Skin of body (tissue), 2 donors: ENCODE measurements around the gene UBASH3A. TPM values are rescaled to one million over a fixed set of nuclear protein-coding genes. Genes with fewer than 3 reads are reported as not detected.
"Not testable (repeated sequence)": the region's sequence is repeated elsewhere in the genome, so short reads cannot be mapped to it uniquely, and the experiment has no call there.

ENCODE experiments used
- DNase-seq: peaks from one replicate; lab custom pipeline; 2025; lab: John Stamatoyannopoulos, UW
- total RNA-seq: library from RNA; depleted of rRNA; stranded (reverse); fragments of >200 nt; gene quantifications from one replicate; pipeline ENCODE4 v1.2.3, GENCODE V29; 2014

Gene UBASH3A
- total RNA-seq, 1 donor from 2014 or later: 0.20 TPM

DNA sequence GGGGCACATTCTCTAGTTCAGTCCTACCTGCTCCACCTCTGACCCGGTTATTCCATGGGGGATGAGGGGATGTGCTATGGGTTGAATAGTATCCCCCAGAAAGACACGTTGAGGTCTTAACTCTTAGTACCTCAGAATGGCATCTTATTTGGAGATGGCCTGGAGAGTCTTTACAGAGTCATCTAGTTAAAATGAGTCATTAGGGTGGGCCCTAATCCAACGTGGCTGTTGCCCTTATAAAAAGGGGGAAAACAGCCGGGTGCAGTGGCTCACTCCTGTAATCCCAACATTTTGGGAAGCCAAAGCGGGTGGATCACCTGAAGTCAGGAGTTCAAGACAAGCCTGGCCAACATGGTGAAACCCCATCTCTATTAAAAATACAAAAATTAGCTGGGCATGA is 13.5 kb upstream of the UBASH3A start:
- DNase-seq: no peak

DNA sequence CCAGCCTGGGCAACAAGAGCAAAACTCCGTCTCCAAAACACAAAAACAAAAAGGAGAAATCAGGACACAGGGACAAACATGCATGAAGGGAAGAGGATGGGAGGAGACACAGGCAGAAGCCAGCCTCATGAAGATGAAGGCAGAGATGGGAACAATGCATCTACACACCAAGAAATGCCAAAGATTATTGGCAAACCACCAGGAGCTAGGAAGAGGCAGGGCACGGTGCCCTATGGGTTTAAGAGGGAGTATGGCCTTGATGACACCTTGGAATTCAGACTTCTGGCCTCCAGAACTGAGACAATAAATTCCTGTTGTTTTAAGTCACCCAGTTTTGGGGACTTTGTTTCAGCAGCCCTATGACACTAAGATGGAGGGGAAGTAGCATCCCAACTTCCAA is 13.0 kb upstream of the UBASH3A start:
- DNase-seq: no peak

DNA sequence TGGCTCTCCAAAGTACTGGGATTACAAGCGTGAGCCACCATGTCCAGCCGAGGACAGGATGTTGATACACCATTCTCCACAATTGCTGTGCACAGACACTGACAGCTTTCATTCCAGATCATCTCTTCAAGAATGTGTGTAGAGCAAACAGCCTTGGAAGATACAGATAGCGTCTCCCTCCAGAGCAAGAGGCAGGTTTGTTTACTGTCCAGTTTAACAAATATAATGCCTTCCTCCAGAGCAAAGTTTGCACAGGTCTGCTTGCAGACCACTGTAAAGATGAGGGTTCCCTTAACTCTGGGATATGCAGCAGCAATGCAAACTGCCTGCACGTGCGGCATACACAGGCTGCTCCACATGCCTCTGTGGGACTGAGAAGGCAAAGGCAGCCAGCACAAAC is 12.4 kb upstream of the UBASH3A start:
- no peak for DNase-seq

DNA sequence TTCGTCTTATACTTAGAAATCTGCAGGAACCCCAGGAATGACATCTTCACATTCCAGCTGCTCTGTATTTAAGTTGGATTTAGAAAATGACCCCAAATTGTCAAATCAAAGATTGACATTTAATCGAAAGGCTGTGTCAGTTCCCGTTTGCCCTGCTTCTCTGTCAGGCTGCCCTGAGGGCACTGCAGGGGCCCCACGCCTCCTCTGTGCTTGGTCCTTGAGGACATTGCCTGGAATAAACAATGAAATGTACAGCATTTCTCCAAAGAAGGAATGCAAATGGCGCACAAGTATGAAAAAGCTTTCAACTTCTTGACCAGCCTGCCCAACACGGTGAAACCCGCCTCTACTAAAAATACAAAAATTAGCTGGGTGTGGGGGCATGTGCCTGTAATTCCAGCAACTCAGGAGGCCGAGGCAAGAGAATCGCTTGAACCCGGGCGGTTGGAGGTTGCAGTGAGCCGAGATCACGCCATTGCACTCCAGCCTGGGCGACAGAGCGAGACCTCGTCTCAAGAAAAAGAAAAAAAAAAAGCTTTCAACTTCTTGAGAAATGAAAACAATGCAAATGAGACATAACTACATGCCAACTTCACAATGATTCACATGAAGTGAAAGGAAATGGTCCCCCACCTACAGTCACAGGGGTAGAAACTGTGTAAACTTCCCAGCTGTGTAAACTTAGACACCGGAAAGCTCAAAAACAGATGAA is 10.8 kb upstream of the UBASH3A start:
- no peak for DNase-seq

DNA sequence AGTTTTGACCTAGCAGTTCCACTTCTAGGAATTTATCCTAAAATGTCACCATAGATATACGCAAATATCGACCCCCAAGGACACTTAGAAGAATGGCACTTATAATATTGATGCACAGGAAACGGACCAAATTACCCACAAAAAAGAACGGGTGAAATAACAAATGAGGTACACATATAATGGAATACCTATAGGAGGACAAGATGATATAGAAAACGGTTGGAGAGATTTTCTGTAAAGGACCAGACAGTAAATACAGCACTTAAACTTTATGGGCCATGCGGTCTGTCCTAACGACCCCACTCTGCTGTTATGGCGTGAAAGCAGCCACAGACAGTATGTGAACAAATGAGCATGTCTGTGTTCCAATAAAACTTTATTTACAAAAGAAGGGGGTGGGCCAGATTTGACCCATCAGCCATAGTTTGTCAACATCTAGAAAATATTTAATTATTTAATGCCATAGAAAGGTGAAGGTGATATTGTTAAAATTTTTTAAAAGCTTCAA is 10.2 kb upstream of the UBASH3A start:
- DNase-seq: no peak

DNA sequence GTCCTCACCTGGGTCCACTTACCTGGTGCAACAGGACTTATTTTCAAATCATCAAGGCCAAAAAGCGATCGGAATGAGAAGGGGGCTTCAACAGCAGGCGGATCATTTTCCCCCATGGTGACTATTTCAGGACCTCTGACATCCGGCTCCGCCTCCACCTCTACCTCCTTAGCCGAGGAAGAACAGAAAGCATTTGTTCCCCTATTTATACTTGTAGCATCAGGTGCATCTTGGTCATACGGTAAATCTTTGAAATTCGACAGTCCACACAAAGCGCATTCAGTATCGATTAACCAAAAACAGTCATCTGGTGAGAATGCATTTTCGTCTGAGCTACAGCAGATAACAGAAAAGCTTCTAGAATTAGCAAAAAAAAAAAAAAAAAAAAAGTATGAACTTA is 8.4 kb upstream of the UBASH3A start:
- DNase-seq: no peak

DNA sequence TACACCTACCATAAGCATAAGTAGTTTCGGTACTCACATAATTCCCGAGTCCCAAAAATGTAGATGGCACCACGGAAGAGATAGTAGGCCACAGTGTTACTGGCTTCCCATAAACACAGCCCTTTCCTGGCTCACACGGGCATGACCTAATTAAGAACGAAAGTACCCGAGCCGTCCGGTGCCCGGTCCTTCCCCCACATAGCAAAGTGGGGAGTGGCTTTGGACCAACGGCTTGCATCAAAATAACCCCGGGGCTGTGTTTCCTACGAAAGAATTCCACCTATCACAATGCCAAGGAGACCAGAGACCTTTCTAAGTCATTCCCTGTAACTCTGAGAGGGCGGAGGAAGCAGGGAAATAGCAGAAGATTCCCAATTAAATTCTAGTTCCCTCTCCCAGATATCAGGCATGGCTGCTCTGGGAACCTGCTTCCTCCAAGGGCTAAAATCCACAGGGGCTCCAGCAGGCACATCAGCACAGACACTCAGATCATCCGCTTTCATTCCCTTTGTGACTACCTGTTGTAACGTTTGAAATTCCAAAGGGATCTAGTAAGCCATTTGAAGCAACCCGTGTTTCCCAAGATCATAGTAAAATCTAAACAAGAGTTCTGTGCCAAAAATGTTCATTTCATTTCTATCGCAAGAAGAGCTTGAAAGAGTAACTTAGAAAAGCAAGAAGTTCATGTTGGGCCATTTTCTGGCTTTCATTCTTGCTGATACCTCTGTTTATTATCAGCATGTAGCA is 7.6 kb upstream of the UBASH3A start, which contains the start of gene TMPRSS3:
Gene TMPRSS3, minus strand, starts transcription at position 148 of the 747 bp plus-strand sequence. CDS start 635 bp downstream, outside the sequence.
- DNase-seq: no peak

DNA sequence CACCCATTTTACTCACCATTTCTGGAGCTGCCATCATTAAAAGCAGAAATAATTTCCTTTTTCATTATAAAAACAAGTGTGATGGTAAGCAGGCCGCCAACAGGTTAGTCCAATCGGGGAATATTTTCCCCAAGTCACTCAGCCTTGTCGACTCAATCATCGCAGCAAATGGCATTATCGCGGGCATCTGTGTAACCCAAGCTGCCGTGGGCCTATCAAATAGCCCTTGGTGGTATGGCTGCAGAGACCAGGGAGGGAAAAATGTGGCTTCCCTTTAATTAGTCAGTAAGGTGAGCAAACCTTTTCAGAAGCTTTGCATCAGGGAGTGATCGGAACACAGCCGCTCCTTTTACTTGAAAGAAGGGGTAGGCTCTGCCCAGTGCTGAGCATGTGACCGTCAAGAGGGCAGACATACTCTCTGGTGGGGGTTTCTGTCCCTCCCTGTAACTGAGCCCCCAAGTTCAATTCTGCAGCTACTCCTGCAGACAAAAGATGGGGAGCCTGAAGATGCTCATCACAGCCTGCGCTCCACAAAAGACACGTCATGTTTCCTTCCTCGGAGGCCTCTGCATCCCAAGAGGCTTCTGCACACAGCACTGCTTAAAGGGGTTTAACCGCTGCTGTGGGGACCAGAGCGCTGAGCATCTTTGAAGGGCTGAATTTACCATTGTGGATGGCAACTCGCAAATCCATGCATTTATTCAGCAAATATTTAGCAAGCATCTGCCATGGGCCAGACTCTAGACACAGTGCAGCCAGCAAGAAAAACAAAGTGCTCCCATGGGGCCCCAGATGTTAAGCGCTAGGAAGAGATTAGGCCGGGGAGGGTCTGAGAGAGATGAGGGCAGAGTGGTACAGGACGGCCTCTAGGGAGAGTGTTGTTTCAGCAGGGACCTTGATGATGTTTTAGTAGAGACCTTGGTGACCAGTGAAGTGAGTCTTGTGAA is 6.6 kb upstream of the UBASH3A start:
- no peak for DNase-seq

DNA sequence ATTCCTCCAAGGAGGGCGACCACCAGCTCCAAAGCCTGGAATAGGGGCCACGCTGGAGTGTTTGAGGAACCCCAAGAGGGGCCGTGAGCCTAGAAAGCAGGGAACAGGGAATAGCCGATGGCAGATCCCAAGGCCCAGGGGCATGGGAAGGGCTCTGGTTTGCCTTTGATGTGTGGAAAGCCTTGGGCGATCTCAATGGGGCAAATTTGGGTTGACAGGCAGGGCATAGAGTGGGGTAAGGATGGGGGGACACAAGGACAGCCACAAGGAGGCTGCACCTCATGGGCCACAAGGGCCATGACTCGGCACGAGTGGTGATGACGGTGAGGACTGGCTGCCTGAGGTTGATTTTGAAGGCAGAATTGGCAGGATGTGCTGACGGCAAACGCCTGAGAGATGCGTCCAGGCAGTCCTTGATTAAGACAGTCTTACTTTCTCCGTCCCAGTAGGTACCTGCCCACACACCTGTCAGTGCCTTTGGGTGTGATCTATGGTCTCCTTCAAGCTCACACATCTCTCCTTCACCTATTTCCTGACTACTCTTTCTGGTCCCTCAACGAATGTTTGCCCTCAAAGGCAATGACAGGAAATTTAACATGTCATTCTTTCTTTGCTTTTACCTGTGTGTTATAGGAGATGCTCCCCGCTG is 5.8 kb upstream of the UBASH3A start:
- DNase-seq: no peak

DNA sequence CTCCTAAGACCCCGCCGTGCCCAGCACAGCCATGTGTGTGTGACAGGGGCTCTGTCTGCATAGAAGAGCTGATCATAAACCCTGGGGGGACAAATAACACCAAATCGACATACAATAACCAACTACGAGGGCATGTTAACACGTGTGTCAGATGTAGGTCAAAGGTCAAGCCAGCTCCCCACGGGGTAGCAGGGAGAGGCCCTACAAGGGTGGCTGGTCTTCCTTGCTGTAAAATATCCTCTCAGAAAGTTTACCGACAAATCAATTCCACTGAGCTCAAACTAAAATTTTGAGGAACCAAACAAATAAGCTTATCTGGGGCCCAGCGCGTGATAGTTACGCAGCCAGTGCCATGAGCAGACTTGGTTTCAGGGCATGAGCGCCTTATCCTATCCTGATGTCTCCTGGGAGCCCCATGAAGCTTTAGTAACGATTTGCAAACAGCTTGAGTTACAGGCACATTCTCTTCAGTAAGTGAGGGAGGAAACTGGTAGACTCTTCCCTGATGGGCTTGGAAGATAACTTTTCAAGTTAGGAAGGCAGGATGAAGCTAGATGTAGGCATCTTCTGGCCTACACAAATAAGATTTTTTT is 5.2 kb upstream of the UBASH3A start:
- no peak for DNase-seq

DNA sequence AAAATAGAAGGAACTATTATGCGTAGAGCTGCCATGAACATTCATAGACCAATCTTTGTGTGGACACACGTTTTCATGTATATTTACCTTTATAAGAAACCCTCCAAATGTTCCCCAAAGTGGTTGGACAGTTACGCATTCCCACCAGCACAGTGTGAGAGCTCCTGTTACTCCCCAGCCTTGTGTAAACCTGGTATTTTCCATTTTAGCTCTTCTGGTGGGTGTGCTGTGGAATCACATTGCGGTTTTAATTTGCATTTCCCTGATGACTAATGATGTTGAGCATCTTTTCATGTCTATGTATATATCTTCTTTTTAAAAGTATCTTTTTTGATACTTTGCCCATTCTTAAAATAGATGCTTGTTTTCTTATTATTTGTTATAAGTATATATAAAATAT is 3.2 kb upstream of the UBASH3A start:
- no peak for DNase-seq

DNA sequence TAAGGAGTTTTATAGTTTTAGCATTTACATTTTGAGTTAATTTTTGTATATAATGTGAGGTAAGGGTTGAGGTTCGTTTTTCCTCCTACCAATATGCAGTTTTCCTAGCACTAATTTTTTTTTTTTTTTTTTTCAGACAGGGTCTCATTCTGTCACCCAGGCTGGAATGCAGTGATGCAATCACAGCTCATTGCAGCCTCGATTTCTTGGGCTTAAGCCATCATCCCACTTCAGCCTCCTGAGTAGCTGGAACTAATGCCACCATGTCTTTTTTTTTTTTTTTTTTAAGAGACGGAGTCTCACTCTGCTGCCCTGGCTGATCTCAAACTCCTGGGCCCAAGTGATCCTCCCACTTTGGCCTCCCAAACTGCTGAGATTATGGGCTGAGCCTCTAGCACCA is 2.5 kb upstream of the UBASH3A start:
- no peak for DNase-seq

DNA sequence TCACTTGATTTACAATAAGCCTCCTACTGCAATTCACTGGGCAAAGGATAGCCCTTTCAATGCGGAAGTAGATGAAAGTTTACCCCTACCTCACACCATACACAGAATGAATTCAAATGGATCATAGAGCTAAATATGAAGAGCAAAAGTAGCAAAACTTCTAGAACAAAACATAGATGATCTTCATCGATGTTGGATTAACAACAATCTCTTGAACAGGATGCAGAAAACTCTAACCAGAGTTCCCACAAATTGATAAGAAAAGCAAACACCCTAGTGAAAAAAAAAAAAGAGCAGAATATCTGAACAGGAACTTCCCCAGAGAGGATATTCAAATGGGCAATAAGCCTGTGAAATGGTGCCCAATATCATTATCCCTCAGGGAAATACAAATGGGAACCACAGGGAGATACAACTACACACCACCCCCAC is 1.9 kb upstream of the UBASH3A start:
- no peak for DNase-seq

DNA sequence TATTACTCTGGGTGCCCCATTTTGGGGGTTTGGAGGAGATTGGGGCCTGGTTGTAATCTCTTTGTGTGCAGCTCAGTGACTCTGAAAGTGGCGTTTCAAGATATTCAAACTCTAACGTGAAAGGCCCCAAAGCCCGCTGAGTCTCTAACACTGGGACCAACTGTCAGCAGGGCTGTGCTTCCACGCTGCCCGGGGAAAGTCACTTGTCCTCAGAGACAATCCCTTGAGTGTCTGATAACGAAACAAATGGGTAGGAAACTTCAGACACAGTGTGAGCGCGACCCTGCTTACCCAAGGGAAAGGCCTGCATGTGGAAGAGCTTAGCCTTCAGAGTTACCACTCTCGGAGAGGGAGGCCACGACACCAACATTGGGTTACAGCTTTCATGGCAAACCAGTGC is 837 bp downstream of the UBASH3A start:
- DNase-seq: no peak

DNA sequence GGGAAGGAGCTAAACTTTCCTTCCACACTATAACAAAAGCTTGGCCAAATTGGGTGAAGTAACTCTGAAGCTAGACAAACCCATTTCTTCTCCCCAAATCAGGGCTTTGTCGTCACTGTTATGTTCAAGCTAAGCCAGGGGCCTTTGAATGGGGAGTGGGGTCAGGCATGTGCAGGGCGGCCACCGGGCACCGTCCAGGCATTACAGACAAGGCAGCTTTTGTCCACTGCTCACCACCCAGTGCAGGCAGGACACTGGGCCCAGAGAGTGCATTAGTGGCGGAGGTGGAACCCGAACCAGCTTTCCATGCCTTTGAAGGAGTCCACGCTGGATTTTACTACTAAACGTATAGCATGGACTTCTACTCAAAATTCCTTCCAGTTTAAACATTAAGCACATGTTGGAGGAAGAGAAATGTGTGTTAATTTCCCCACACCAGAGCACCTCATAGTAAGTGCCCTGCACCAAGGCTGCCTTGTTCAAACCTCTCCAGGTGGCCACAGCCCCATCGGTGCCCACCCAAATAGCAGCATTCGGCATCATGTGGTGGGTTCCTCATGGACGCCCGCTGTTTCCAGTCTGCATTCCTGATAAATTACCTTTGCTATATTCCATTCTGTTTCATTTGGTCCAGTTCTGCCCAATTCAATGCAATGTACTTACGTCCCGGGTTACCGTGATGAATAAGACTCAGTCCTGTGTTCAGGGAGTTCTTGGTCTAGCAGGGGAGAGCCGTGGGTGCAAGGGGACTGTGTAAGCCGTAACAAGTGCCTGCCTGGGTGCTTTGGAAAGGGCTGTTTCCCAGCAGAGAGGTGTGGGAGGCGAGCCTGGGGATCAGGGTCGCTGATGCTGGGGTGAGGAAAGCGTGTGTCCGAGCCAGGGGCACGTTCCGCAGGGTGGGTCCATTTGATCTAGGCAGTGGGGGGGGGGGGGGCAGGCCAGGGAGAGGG is 1.6 kb downstream of the UBASH3A start:
- no peak for DNase-seq

DNA sequence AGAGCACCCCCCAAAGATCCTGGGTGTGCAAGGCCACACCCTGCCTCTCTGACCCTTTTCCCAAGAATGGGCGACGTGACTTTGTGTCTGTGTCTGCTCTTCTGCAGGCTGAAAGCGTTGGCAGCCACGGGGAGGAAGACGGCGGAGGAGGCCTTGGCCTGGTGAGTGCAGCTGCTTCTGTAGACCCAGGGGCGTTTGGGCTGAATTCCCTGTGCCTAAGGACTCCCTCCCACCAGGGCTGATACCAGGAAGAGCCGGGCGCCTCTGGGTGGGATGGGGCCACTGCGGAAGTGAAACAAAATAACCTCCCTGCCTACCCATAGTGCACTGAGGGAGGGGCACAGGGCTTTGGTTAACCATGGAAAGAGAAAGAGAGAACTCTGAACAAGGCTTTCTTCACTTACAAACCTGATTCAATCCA is 2.5 kb downstream of the UBASH3A start:
- no peak for DNase-seq

DNA sequence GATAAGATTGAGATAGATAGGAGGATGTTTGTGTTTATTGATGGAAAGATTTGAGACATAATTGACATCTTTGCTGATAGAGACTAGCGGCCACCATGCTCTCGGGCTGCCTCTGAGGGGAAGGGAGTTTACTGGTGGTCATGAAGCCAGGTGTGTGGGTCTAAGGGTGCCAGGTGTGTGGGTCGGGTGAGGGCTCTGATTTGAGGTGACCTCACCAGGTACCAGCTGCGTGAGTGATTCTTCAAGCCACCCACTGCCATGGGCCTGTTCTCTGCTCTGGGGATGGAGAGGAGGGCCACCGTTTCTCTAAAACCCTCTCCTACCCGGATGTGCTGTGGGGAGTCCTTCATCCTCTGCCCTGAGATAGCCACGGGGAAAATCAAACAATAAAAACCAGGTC is 3.2 kb downstream of the UBASH3A start:
- no peak for DNase-seq

DNA sequence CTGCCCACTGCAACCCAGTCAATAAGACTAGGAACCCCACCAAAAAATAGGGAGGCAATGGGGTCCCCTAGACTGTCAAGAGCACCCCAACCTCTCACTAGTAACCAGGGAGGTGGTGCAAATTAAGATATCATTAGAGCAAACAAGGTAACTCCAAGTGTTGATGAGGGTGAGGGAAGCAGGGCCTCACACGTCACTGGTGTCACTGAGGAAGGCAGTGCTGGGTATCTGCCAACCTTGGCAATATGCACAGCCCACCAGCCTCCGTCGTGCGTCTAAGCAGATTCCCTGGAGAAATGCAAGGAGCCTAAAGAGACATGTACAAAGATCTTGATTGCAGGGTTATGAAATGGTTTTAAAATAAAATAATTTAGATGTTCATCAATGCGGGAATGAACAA is 3.8 kb downstream of the UBASH3A start:
- DNase-seq: no peak

DNA sequence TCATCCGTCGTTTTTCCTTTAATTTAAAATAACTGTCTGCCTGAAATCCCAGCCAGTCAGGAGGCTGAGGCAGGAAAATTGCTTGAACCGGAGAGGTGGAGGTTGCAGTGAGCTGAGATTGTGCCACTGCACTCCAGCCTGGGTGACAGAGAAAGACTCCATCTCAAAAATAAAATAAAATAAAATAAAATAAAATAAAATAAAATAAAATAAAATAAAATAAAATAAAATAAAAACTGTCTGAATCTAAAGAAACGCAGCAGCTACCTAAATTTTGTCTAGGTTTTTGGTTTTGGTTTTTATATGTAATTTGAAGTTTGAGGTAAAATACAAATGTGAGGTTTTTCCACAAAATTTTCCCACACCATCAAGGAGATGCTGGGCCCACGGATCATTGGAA is 5.0 kb downstream of the UBASH3A start:
- DNase-seq: not testable (repeated sequence)

DNA sequence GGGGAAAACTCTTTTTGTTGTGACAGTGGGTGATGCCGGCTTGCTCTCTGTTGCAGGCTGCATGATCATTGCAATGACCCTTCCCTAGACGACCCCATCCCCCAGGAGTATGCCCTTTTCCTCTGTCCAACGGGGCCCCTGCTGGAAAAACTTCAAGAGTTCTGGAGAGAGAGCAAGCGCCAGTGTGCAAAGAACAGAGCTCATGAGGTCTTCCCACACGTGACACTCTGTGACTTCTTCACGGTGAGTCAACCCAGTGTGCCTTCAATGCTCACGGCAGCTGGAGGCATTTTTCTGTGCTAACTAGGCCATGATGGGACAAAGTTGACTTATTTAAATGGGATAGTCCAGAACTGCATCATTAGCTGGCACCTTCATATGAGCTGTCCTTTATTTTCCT is 5.7 kb downstream of the UBASH3A start:
- DNase-seq: no peak
